Nephron progenitor cell (in vitro differentiated cells): ENCODE results near the gene RNF213.

Experiments
- DNase-seq: peaks from one replicate; pipeline ENCODE4 v3.0.0; 2021
- H3K27ac Mint-ChIP-seq: 2 replicates; pipeline ENCODE4 v1.8.0; 2021; ENCODE audit warnings: mild to moderate bottlenecking, moderate library complexity, mixed read lengths
- H3K27me3 Mint-ChIP-seq: 2 replicates; pipeline ENCODE4 v1.8.0; 2021; ENCODE audit warnings: mild to moderate bottlenecking, low read depth, mixed read lengths; ENCODE audit not compliant: poor library complexity
- H3K36me3 Mint-ChIP-seq: 2 replicates; pipeline ENCODE4 v1.8.0; 2021; ENCODE audit warnings: low read depth, mixed read lengths
- H3K4me1 Mint-ChIP-seq: 2 replicates; pipeline ENCODE4 v1.8.0; 2021; ENCODE audit warnings: mixed read lengths
- H3K4me3 Mint-ChIP-seq: 2 replicates; pipeline ENCODE4 v1.8.0; 2021; ENCODE audit warnings: mild to moderate bottlenecking, moderate library complexity, mixed read lengths
- H3K9me3 Mint-ChIP-seq: 2 replicates; pipeline ENCODE4 v1.8.0; 2021; ENCODE audit warnings: mild to moderate bottlenecking, moderate library complexity, mixed read lengths
- TF ChIP-seq, protein P1 (sequence below): fragments of 200-600 bp; sonication (generic); IDR thresholded peaks from 2 replicates; pipeline ENCODE4 v1.5.0; 2021; ENCODE audit warnings: antibody characterized with exemption

RNF213 gene

DNA sequence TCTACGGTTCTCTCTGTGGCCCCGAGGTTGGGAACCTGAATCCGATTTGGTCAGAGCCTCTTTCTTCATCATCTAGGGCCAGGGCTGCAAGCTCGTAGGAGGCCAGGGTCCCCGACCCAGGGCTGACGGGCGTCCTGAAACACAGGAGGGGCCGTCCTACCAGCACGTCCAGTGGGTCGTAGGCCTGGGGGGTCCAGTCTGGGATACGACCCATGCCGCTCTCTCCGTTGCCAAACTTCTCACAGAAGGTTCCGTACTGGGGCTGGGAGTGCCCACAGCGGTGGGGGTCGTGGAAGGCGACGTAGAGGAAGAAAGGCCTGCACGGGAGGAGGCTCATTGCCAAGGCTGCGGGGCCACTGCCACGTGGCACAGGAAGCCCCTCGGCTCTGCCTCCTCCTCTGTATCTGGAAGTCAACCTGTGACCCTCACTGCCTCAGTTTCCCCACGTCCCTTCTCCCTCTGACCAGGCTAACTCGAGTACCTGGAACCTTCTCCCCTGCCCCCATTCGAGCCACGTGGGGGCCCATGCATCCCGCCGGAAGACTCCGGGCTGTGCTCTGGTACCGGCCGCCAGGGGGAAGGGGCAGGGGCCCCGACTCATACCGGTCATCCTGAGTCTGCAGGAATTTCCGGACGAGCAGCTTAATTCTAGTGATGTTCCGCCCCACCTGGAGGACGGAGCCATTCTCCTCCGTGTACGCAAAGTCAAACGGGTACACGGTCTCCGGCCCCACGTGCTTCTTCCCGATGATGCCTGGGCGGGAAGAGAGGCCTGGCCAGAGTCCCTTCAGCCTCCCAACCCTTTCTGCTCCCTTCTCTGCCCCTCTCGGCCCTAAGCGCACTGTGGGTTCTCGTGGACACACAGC is 46.4 kb upstream of the RNF213 start:
- Mint-ChIP-seq H3K9me3 (no peaks in the 10 kb centered on the region), H3K36me3 (peaks cover 21% of the 10 kb centered on the region), H3K4me3 (no peak overlapping the region), H3K27ac (no peak overlapping the region), H3K27me3 (peaks cover 2% of the 10 kb centered on the region), H3K4me1 (peaks cover 7% of the 10 kb centered on the region)
- TF ChIP-seq, protein P1, sequence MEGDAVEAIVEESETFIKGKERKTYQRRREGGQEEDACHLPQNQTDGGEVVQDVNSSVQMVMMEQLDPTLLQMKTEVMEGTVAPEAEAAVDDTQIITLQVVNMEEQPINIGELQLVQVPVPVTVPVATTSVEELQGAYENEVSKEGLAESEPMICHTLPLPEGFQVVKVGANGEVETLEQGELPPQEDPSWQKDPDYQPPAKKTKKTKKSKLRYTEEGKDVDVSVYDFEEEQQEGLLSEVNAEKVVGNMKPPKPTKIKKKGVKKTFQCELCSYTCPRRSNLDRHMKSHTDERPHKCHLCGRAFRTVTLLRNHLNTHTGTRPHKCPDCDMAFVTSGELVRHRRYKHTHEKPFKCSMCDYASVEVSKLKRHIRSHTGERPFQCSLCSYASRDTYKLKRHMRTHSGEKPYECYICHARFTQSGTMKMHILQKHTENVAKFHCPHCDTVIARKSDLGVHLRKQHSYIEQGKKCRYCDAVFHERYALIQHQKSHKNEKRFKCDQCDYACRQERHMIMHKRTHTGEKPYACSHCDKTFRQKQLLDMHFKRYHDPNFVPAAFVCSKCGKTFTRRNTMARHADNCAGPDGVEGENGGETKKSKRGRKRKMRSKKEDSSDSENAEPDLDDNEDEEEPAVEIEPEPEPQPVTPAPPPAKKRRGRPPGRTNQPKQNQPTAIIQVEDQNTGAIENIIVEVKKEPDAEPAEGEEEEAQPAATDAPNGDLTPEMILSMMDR, result no peak
- no peak for DNase-seq

DNA sequence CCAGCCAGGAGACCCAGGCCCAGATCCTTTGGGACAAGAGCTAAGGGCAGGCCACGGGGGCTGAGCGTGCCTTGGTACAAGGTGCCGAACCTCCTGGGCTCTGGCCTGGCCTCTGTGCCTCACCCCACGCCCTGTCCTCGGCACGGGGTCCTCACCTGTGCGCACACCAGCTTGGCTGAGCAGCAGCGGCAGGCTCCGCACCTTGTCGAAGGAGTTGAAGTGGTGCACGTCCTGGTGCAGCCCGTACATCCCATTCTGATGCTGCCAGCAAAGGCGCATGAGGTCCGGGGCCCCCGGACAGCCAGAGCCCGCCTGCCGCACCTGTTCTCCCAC is 45.8 kb upstream of the RNF213 start:
- no peak for DNase-seq
- TF ChIP-seq, protein P1, result no peak
- H3K36me3 Mint-ChIP-seq, result peaks cover 21% of the 10 kb centered on the region
- peaks cover 2% of the 10 kb centered on the region for H3K27me3 Mint-ChIP-seq
- no peaks in the 10 kb centered on the region for H3K9me3 Mint-ChIP-seq
- H3K27ac Mint-ChIP-seq, result no peak overlapping the region
- peaks cover 12% of the 10 kb centered on the region for H3K4me1 Mint-ChIP-seq
- no peak overlapping the region for H3K4me3 Mint-ChIP-seq

DNA sequence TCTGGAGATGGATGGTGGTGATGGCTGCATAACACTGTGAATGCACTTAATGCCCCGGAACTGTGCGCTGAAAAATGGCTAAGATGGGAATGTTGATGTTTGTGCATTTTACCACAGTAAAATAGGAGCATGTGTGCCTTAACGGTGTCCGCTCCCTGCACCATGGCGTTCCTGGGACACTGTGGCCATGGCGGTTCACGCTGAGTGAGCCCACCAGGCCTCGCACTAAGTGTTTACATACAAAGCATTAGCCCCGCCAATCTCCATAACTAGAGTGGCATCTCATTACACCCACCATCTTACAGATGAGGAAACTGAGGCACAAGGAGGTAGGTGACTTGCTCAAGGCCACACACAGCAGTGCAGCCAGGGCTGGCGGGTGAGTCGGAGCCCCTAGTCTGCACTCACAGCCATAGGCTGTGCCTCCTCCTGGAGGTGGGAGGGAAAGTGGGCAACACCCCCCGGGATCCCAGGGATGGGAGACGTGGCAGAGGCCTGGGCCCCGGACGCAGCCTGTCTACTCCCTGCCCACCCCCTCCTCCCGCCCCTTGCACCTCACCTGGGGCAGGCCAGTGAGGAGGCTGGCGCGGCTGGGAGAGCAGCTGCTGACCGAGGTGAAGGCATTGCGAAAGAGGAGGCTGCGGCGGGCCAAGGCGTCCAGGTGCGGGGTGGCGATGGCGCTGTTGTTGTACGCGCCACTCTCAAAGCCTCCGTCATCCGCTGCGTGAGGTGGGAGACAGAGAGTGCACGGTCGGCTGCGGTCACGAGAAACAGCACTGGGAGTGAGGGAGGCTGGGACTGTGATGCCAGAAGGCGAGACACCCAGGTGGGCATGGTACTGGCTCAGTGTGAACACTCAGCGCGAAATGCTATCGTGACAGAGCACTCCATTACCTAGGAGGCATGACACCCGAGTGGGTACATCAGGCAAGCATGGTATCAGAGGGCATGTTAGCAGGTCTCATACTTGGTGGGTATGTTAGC is 43.9 kb upstream of the RNF213 start:
- peaks cover 2% of the 10 kb centered on the region for H3K27me3 Mint-ChIP-seq
- peaks cover 21% of the 10 kb centered on the region for H3K4me1 Mint-ChIP-seq
- H3K9me3 Mint-ChIP-seq, result no peaks in the 10 kb centered on the region
- no peak overlapping the region for H3K27ac Mint-ChIP-seq
- no peak for DNase-seq
- no peak overlapping the region for H3K4me3 Mint-ChIP-seq
- peaks cover 11% of the 10 kb centered on the region for H3K36me3 Mint-ChIP-seq
- TF ChIP-seq, protein P1, result no peak

DNA sequence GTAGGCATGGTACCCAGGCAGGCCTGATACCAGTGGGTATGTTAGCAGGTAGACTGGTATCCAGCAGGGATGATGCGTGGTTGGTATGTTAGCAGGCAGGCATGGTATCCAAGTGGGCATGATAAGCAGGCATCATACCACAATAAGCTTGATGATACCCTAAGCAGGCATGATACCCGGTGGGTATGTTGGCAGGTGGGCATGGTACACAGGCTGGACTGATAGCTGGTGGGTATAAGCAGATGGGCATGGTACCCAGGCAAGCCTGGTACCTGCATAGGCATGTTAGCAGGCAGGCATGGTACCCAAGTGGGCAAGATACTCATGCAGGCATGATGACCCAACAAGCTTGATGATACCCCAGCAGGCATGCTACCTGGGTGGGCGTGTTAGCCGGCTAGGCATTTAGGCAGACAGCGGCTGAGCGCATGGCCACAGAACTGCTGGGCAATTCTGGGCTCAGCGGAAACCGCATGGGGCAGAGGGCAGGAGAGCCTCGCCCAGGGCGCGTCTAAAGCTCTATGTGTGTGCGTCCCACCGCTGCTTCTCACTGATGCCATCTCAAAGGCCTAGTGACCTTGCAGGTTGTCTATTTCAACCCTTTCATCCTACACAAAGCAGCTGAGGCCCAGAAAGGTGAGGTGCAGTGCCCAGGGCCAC is 42.8 kb upstream of the RNF213 start:
- H3K9me3 Mint-ChIP-seq, result no peaks in the 10 kb centered on the region
- H3K36me3 Mint-ChIP-seq, result peaks cover 16% of the 10 kb centered on the region
- TF ChIP-seq, protein P1, result no peak
- no peak overlapping the region for H3K27ac Mint-ChIP-seq
- H3K4me3 Mint-ChIP-seq, result no peak overlapping the region
- DNase-seq, result no peak
- H3K27me3 Mint-ChIP-seq, result peaks cover 5% of the 10 kb centered on the region
- peaks cover 26% of the 10 kb centered on the region for H3K4me1 Mint-ChIP-seq

DNA sequence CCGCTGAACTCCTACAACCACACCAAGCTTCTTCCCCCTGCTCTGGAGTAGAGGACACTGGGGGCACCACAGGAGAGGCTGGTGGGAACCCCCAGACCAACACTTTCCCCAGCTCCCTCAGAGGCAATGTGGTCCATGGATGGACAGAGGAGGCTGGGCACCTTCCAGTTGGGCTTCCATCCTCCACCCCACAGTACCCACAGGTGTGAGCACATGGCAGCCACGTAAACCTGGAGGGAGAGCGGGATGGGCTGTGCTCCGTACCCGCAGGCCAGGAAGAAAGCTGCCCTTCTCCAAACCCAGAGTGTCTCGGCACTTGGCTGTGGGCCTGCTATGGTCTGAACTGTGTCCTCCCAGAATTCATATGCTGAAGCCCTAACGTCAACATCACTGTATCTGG is 42.3 kb upstream of the RNF213 start:
- DNase-seq, result no peak
- no peaks in the 10 kb centered on the region for H3K9me3 Mint-ChIP-seq
- H3K27me3 Mint-ChIP-seq, result peaks cover 5% of the 10 kb centered on the region
- TF ChIP-seq, protein P1, result no peak
- peaks cover 32% of the 10 kb centered on the region for H3K4me1 Mint-ChIP-seq
- H3K27ac Mint-ChIP-seq, result no peak overlapping the region
- H3K36me3 Mint-ChIP-seq, result peaks cover 21% of the 10 kb centered on the region
- H3K4me3 Mint-ChIP-seq, result peak overlapping the region; percentile 90
